ENCODE measurements around the gene B4GALT1.

- TF ChIP-seq CTCF (conservative IDR thresholded peaks at IDR 0.05 in 1 of 2, IDR thresholded peaks at IDR 0.05 in 1 of 2; ENCODE audit: low read depth in 1 of 2, low read length in 2 of 2) (no peak), EZH2 (IDR thresholded peaks at IDR 0.05; ENCODE audit: low read length, missing control alignments) (no peak)
These were observed 35.5 kb upstream of the B4GALT1 start for GRCh38 chr9:33202552-33203201.
